Thyroid gland (tissue), 4 donors: ENCODE data around the gene COL23A1. TPM values are rescaled to one million over a fixed set of nuclear protein-coding genes. Genes with fewer than 3 reads are reported as not detected.

Experiments used
- DNase-seq, 2 donors: peaks; one replicate each; pipeline ENCODE4 v3.0.0-alpha.2; 2019
- H3K27ac ChIP-seq, 3 donors: fragments of 200-600 bp; sonication (generic); 1 replicate in 2 of 3; 2 replicates in 1 of 3; pipeline ENCODE4 v1.5.1; 2016 to 2019; ENCODE audit warnings: mild to moderate bottlenecking in 1 of 3, moderate library complexity in 1 of 3
- H3K27me3 ChIP-seq: fragments of 200-600 bp; sonication (generic); one replicate; pipeline ENCODE4 v1.5.1; 2019
- H3K36me3 ChIP-seq, 2 donors: fragments of 200-600 bp; sonication (generic); one replicate each; pipeline ENCODE4 v1.5.1; 2016 to 2019
- H3K4me1 ChIP-seq, 2 donors: fragments of 200-600 bp; sonication (generic); one replicate each; pipeline ENCODE4 v1.5.1; 2017 to 2019
- H3K4me3 ChIP-seq, 3 donors: fragments of 200-600 bp; sonication (generic); replicated peaks in 1 of 3; 1 replicate in 2 of 3; 2 replicates in 1 of 3; pipeline ENCODE4 v1.5.1; 2016; ENCODE audit warnings: mild to moderate bottlenecking in 1 of 3
- H3K9me3 ChIP-seq: fragments of 200-600 bp; sonication (generic); one replicate; pipeline ENCODE4 v1.5.1; 2017
- POLR2A ChIP-seq, 2 donors: fragments of 450-650 bp; IDR thresholded peaks; one replicate each; pipeline ENCODE4 v1.6.1; 2017; ENCODE audit warnings: antibody characterized with exemption in 2 of 2, mild to moderate bottlenecking in 2 of 2, moderate library complexity in 1 of 2
- WGBS, 2 donors: methylation state at CpG; one replicate each; pipeline ENCODE4 v1.1.5; 2017; 5-methylcytosine and 5-hydroxymethylcytosine counted together
- intact Hi-C: fragments of 100-400 bp; cut with DNase I; formaldehyde crosslinking; loops from one replicate; pipeline ENCODE4 v1.15.1; 2023
- total RNA-seq, 4 donors: library from RNA; depleted of rRNA; stranded (reverse); fragments of >200 nt; gene quantifications; one replicate each; pipeline ENCODE4 v1.2.3, GENCODE V29; 2016
- TF ChIP-seq, protein P1 (sequence below), 6 experiments: fragments of 200-600 bp in 3 of 6; fragments of 450-650 bp in 3 of 6; sonication (generic) in 3 of 6; IDR thresholded peaks; one replicate each; pipeline ENCODE4 v1.5.1; 2016 to 2019; ENCODE audit warnings: antibody characterized with exemption in 6 of 6, mild to moderate bottlenecking in 2 of 6, inconsistent platforms in 1 of 6, moderate library complexity in 1 of 6

Gene COL23A1
- total RNA-seq, 4 donors from 2014 or later = 76.6 to 108 (median 95.7) TPM

DNA sequence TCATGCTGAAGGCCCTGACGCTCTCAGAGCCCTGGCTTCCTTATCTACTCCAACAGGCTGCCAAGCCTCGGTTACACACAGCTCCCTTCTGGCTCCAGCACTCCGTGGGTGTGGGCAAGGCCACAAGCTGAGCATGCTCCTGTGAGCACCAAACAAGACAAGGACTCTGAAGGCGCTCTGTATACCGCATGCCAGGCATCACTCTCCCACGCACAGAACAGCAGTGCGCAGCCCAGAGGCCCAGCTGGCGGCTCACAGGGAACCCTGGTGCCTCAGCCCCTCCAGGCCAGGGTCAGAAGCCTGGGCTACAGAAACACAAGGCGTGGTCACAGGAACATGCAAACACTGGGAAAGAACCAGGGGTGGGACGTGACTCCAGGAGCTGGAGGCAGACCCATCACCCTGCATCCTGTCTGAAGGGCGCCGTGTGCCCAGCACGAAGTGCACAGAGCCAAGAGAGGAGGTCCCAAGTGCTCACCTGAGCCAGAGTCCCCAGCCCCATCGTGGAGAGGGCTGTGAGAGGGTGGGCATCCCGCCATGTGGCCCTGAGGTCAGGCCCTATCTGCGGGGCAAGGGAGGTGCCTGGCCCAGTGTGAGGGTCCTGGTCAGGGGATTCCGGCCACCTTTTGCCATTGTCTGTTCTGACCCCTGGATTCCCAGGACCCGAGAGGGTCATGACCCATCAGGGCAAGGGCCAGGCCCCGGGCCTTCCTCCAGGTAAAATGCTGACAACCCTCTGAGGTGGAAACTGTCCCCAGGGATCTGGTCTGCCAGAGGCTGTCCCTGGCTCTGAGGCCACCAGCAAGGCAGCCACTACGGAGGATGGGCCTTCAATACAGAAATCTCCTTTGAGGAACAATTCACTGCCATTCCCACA lies 54.7 kb downstream of the COL23A1 start:
- Histone ChIP-seq H3K27ac (peak overlapping the region; percentile 56 to 93 (median 78)), H3K36me3 (no peaks in the 10 kb centered on the region), H3K9me3 (no peaks in the 10 kb centered on the region), H3K4me3 (no peak overlapping the region), H3K4me1 (peaks cover 36 to 43% of the 10 kb centered on the region in 2 donors), H3K27me3 (no peaks in the 10 kb centered on the region)
- TF ChIP-seq POLR2A (IDR thresholded peaks at IDR 0.05) = no peak
- TF ChIP-seq, protein P1, sequence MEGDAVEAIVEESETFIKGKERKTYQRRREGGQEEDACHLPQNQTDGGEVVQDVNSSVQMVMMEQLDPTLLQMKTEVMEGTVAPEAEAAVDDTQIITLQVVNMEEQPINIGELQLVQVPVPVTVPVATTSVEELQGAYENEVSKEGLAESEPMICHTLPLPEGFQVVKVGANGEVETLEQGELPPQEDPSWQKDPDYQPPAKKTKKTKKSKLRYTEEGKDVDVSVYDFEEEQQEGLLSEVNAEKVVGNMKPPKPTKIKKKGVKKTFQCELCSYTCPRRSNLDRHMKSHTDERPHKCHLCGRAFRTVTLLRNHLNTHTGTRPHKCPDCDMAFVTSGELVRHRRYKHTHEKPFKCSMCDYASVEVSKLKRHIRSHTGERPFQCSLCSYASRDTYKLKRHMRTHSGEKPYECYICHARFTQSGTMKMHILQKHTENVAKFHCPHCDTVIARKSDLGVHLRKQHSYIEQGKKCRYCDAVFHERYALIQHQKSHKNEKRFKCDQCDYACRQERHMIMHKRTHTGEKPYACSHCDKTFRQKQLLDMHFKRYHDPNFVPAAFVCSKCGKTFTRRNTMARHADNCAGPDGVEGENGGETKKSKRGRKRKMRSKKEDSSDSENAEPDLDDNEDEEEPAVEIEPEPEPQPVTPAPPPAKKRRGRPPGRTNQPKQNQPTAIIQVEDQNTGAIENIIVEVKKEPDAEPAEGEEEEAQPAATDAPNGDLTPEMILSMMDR (IDR thresholded peaks at IDR 0.05) = no peak
- 34 to 67% methylated on average over 6 to 11 of the region's 20 CpGs for WGBS, 2 donors
- DNase-seq = peak; percentile 88 to 89
- intact Hi-C loops = no loop called here

DNA sequence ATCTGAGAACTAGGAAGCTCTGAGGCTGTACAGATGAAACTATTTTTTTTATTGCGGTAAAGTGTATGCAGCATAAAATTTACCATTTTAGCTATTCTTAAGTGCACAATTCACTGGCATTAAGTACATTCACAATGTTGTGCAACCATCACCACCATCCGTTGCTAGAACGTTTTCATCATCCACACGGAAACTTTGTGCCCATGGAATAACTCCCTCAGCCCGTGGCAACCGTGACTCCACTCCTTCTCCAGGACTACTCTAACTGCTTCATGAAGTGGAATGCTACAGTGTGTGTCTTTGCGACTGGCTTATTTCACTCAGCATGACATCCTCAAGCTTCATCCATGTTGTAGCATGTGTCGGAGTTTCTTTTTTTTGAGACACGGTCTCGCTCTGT lies 57.1 kb downstream of the COL23A1 start:
- no peak overlapping the region for H3K27ac ChIP-seq
- peaks cover 22 to 29% of the 10 kb centered on the region in 2 donors for H3K4me1 ChIP-seq
- 86 to 91% methylated on average over 10 of the region's 10 CpGs for WGBS, 2 donors
- no peak for DNase-seq
- no peaks in the 10 kb centered on the region for H3K36me3 ChIP-seq
- no peak overlapping the region for H3K4me3 ChIP-seq
- intact Hi-C loops = no loop called here
- TF ChIP-seq POLR2A (IDR thresholded peaks at IDR 0.05) = no peak
- TF ChIP-seq, protein P1 (IDR thresholded peaks at IDR 0.05) = no peak
- no peaks in the 10 kb centered on the region for H3K9me3 ChIP-seq
- H3K27me3 ChIP-seq = no peaks in the 10 kb centered on the region

DNA sequence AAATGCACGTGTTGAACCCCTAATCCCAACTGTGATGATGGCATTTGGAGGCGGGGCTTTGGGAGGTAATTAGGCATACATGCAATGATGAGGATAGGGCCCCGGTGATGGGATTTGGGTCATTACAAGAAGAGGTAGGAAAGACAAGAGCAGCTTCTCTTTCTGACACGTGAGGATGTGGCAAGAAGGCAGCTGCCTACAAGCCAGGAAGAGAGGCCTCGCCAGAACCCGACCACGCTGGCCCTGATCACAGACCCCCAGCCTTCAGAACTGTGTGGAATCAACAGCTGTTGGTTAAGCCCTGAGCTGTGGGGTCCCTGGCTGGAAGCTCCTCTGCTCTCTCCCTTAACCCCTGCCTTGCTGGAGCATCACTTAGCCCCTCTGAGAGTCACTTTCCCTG lies 57.5 kb downstream of the COL23A1 start:
- WGBS, 2 donors = 67 to 73% methylated on average over 7 of the region's 7 CpGs
- Histone ChIP-seq H3K9me3 (no peaks in the 10 kb centered on the region), H3K4me1 (peaks cover 22 to 34% of the 10 kb centered on the region in 2 donors), H3K36me3 (no peaks in the 10 kb centered on the region), H3K27me3 (no peaks in the 10 kb centered on the region), H3K27ac (no peak overlapping the region), H3K4me3 (no peak overlapping the region)
- intact Hi-C loops = no loop called here
- TF ChIP-seq POLR2A (IDR thresholded peaks at IDR 0.05) = no peak
- DNase-seq = no peak

DNA sequence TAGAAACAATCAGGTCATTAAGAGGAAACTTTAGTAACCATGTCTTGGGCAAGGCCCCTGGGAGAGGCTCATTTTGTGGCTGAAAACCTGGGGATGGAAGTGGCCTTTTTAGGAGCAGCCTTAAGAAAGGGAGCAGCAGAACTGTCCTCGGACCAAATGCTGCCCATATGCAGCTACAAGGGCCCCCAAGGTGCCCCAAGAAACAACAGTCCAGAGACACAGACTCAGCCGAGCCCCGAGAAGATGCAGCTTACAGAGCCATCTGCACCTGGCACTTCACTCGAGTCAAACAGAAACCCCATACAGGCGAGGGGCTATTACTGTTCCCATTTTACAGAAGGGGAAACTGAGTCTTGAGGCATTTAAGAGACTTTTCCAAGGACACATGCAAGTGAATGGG lies 58.0 kb downstream of the COL23A1 start:
- no peak overlapping the region for H3K4me3 ChIP-seq
- WGBS, 2 donors = 90 to 91% methylated on average over 4 to 5 of the region's 5 CpGs
- TF ChIP-seq, protein P1 (IDR thresholded peaks at IDR 0.05) = no peak
- TF ChIP-seq POLR2A (IDR thresholded peaks at IDR 0.05) = no peak
- no peaks in the 10 kb centered on the region for H3K9me3 ChIP-seq
- H3K4me1 ChIP-seq = peaks cover 19 to 34% of the 10 kb centered on the region in 2 donors
- no peak for DNase-seq
- no peaks in the 10 kb centered on the region for H3K36me3 ChIP-seq
- H3K27ac ChIP-seq = no peak overlapping the region
- intact Hi-C loops = no loop called here
- no peaks in the 10 kb centered on the region for H3K27me3 ChIP-seq

DNA sequence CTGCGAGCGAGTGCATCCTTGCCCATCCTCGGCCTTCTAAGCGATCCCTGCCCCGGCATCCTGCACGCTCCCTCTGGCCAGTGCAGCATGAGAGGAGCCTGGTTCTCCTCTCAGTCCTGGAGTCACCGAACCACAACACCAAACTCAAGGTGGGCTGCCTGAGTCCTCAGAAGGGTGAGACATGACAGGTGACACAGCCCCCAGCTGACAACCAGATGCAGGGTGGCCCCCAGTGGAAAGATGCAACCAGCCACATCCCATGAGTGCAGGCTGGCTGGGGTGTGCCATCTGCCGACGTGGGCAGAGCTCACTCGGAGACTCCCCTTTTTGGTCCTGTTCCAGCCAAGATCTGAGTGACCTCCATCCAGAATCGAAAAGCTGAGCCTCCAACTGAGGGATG lies 58.4 kb downstream of the COL23A1 start:
- Histone ChIP-seq H3K4me3 (no peak overlapping the region), H3K27ac (no peak overlapping the region), H3K9me3 (no peaks in the 10 kb centered on the region), H3K27me3 (no peaks in the 10 kb centered on the region), H3K36me3 (no peaks in the 10 kb centered on the region), H3K4me1 (peaks cover 15 to 33% of the 10 kb centered on the region in 2 donors)
- WGBS, 2 donors = 87 to 94% methylated on average over 7 to 11 of the region's 11 CpGs
- TF ChIP-seq POLR2A (IDR thresholded peaks at IDR 0.05) = no peak
- TF ChIP-seq, protein P1 (IDR thresholded peaks at IDR 0.05) = no peak
- intact Hi-C loops = no loop called here
- no peak for DNase-seq
